NOMO-1 treated with DMSO at 0.1 percent for 48 hours (cell line): Measurements from ENCODE around the gene BCAR3.

Experiments
- DNase-seq: peaks from one replicate; lab custom pipeline; 2025; ENCODE audit not compliant: unreplicated experiment; lab: John Stamatoyannopoulos, UW

Gene BCAR3

DNA sequence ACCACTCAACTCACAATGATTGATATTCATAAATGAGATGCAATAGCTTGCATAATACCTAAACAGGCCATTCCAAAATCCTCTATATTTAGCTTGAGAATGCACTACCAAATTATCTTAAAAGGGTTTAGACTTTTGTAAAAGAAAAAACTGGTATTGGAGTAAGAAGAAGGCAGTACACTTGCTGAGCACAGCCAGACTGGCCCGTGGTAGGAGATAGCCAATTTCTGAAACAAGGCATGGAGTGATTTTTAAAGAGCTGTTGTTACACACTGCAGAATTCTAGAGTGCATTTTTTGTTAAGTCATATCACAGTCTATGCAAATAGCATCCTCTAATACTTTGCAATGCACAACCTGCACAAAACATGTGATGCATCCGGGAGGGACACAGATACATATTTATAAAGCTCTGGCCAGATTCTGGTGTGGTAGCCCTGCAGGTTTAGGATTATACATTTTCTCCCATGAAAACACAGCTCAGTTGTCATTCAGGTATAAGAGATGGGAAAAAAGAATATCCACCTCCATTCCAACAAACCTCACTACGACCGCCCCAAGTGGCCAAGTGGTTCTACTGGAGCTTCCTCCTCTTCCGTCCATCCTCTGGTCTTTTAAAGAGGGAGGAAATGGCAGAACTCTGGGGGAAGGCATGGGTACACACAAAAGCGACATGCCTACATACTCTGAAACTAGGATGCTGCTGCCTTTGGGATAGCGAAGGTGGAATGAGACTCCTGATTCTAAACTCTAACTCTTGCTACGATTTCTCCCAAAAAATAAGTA lies 40.8 kb downstream of the BCAR3 start:
- DNase-seq = no peak

DNA sequence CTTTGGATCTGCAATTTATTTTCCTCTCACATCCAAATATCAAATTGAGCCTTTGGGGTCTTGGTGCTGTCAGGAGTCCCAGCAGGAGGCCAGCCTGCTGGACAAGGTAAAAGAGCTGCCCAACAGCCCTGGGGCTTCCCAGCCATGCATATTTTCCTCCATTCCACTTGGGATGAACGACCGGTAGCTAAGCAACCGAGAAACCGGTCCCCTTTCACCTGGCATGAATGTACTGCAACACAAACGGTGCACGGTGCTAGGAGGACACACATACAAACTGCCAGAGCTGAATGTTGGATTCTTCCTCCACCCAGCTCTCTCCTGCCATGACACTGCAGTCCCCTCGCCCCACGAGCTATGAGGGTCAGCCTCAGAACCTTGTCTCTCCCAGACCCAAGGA lies 42.7 kb downstream of the BCAR3 start:
- no peak for DNase-seq

- DNase-seq = no peak
Measured at GRCh38 chr1:93638307-93638847, 43.3 kb downstream of the BCAR3 start.

- DNase-seq = no peak
Measured at GRCh38 chr1:93636712-93637111, 44.9 kb downstream of the BCAR3 start.

DNA sequence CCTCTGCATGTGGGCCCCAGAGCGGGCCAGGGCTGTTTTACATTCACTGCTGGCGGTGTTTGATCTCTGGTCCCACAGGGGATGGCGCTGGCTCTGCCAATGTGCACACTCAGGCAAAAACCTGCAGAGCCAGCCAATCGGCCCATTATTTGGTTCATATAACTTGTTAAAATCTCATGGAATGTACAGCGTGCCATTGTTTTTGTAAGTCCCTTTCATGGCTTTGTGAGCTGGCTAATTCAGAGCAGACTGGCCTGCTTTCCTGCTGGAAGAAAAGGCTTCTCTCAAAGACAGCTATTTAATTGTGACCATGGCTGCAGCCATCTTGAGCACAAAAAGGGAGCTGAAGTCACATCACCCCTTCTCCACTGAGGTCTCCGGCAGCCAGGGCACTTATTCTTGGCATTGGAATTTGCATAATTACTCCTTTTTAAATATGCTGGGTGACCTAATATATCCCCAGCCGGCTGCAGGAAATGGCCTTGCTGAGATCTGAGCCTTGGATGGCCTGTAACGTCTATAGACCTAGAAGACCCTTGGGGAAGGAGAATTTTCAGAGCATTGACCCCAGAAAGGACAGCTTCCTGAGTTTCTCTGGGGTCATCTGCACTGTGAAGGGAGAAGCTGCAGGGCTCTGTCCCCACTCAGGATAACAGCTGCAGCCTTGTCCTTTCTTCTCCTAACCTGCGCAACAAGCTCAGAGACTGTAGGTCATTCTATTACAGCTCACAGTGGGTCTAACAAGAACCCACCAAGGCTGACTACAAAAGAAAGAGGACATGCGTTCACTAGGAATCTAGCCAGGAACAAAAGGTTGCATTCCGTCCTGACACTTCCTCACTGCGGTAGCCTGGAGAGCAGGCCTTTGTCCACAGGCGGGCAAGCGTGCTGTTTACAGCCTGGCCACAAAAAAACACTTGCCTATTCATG lies 45.8 kb downstream of the BCAR3 start:
- DNase-seq = no peak

GRCh38 chr1:93633313-93633712 lies 48.3 kb downstream of the BCAR3 start:
- DNase-seq = no peak

- peak; percentile 12 for DNase-seq
Measured at GRCh38 chr1:93631626-93632365, 49.8 kb downstream of the BCAR3 start.

DNA sequence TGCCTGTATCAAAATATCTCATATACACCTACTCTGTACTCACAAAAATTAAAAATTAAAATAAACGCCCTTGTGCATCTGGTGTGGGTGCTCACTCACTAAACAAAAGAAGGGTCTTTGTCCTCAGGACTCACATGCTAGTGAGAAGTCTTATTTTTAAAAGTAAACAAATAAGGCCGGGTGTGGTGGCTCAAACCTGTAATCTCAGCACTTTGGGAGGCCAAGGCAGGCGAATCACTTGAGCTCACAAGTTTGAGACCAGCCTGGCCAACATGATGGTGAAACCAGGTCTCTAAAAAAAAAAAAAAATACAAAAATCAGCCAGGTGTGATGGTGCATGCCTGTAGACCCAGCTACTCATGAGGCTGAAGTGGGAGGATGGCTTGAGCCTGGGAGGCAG lies 51.5 kb downstream of the BCAR3 start:
- DNase-seq = no peak

DNA sequence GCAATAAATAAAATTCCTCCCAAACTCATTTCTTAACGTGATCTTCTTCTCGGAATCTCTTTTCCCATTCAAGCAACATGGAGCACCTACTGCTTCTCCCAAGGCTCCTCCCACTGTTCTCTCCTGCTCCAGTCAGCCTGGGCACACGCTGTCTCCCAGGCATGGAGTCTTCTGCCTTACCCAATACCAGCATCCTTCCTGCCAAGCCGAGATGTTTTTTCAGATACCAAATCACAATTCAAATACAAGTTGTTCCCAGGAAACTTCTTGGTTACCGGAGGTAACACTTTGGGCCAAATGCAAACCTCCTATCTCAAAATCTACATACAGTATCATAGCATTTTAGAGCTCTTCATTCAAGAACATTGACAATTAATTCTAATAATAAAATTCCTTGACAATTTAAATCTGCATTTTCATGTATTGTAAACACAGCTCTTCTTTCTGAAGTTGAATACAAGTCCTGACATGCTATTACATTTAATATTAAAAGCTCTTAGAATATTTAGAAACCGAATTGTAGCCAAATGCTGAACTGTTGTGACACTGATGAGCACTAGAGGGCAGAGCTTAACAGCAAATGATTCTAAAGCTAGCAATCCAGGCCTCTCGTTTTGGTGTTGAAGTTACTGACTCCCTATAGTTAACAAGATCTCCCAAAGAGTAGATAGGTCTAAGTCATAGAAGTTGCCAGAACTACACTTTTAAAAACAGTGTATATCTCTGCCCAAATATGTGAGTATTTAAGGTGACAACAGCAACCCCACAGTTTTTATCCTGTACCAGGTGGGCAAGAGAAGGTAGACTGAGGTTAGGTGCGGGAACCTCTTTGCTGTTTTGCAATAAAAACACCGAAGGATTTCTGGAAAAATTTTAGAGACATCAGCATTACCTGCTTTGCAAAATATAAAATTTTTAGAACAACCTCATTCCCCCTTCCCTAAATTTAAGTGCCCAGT lies 52.3 kb downstream of the BCAR3 start:
- peak; percentile 74 for DNase-seq

DNA sequence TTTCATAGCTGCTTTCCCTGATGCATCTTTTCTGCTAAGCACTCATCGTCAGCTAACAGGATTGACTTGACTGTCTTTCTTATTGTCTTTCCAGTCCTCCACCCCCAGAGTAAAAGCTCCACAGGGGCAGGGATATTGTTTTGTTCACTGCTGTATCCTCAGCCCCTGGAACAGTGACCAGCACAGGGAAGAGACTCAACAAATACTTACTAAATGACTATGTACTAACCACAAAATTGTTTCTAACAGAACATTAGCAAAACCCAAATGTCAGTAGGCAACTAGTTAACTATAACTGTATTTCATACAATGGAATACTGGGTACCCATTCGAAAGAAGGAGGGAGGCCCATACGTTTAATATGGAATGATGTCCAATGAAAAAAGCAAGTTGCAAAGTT lies 53.0 kb downstream of the BCAR3 start:
- DNase-seq = no peak

DNA sequence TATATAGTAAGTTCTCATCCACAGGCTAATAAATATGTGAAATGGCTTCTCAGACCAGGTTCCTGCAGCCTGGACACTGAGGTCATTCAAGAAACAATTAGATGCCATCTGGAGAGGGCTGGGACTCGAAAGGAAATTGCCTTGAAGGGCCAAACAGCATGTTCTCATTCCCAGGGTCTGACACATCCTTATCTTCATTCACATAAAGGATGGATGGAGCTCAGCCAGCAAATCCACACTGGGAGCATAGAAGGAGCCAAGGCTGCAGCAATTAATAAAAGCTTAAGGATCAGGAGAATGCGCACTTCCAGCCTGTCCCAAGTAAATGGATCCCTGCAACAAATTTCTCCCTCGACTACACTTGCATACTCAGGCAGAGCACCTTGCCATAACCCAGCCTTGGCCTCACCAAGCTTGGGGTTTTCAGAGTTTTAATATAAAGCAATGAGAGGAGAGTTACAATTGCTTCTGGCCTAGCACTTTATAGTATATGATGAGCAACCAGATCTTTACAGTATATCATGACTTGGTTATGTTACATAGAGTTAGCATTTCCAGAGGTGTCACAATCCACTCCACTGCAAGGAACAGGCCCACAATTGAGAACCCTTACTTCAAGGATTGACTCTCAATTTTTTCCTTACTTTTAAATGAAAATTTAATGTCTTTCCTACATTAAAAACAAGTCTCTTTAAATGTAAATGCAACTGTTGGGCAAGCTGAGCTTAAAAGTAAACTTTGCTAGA lies 55.9 kb downstream of the BCAR3 start:
- DNase-seq = no peak

GRCh38 chr1:93623875-93624274 lies 57.8 kb downstream of the BCAR3 start:
- no peak for DNase-seq

GRCh38 chr1:93623436-93623835 lies 58.2 kb downstream of the BCAR3 start:
- DNase-seq = no peak

- no peak for DNase-seq
Measured at GRCh38 chr1:93621246-93621645, 60.4 kb downstream of the BCAR3 start.

GRCh38 chr1:93620841-93621210 lies 60.8 kb downstream of the BCAR3 start:
- DNase-seq = no peak

GRCh38 chr1:93620172-93620840 lies 61.3 kb downstream of the BCAR3 start:
- DNase-seq = no peak

GRCh38 chr1:93619507-93620171 lies 62.0 kb downstream of the BCAR3 start:
- no peak for DNase-seq
